GM18858 (cell line): ENCODE data around the gene ANO8.
"Not testable (repeated sequence)": the region's sequence is repeated elsewhere in the genome, so short reads cannot be mapped to it uniquely, and the experiment has no call there.

Experiments used
- ATAC-seq: cut with Tn5 transposase; IDR thresholded peaks from one replicate; pipeline ENCODE4 v1.9.1; 2021; ENCODE audit not compliant: unreplicated experiment

Gene ANO8

GRCh38 chr19:17334414-17335409, at the start of gene ANO8:
TSS of gene ANO8 (minus strand) at chr19:17334855. CDS start at chr19:17334670, 185 bp downstream.
- ATAC-seq, result no peak

- no peak for ATAC-seq
Measured at GRCh38 chr19:17380426-17381138, 45.9 kb upstream of the ANO8 start.

GRCh38 chr19:17379221-17379631, 44.6 kb upstream of the ANO8 start:
- ATAC-seq, result no peak

- no peak for ATAC-seq
Measured at GRCh38 chr19:17378271-17378670, 43.6 kb upstream of the ANO8 start.

- no peak for ATAC-seq
Measured at GRCh38 chr19:17376935-17377600, 42.4 kb upstream of the ANO8 start, which contains the start of gene PLVAP. TSS of gene PLVAP (minus strand) at chr19:17377342. CDS start at chr19:17377288, 54 bp downstream.

- peak; percentile 94 for ATAC-seq
Measured at GRCh38 chr19:17370026-17370587, 35.5 kb upstream of the ANO8 start.

- ATAC-seq, result no peak
Measured at GRCh38 chr19:17365361-17365760, 30.7 kb upstream of the ANO8 start.

GRCh38 chr19:17363852-17364605, 29.4 kb upstream of the ANO8 start:
- not testable (repeated sequence) for ATAC-seq

- no peak for ATAC-seq
Measured at GRCh38 chr19:17359905-17360800, 25.5 kb upstream of the ANO8 start.

- ATAC-seq, result no peak
Measured at GRCh38 chr19:17358395-17358794, 23.7 kb upstream of the ANO8 start.

- ATAC-seq, result no peak
Measured at GRCh38 chr19:17357724-17358123, 23.1 kb upstream of the ANO8 start.

- ATAC-seq, result no peak
Measured at GRCh38 chr19:17357078-17357666, 22.5 kb upstream of the ANO8 start.

- ATAC-seq, result no peak
Measured at GRCh38 chr19:17353386-17353785, 18.7 kb upstream of the ANO8 start.

- no peak for ATAC-seq
Measured at GRCh38 chr19:17352608-17353280, 18.1 kb upstream of the ANO8 start.

- no peak for ATAC-seq
Measured at GRCh38 chr19:17351815-17352435, 17.3 kb upstream of the ANO8 start.

GRCh38 chr19:17348700-17349099, 14.0 kb upstream of the ANO8 start:
- ATAC-seq, result no peak

GRCh38 chr19:17347877-17348276, 13.2 kb upstream of the ANO8 start:
- ATAC-seq, result no peak

GRCh38 chr19:17347361-17347760, 12.7 kb upstream of the ANO8 start:
- no peak for ATAC-seq
